Skeletal muscle satellite cell (primary cell): ENCODE data around the gene SLC12A3.

ENCODE experiments used
- H3K27me3 ChIP-seq: 2 replicates; pipeline ENCODE4 v1.7.0; 2013; ENCODE audit warnings: low read length; ENCODE audit not compliant: control insufficient read depth, insufficient read depth
- H3K36me3 ChIP-seq: 2 replicates; pipeline ENCODE4 v1.7.0; 2013; ENCODE audit warnings: mild to moderate bottlenecking, control low read depth, low read length; ENCODE audit not compliant: insufficient read depth
- H3K4me1 ChIP-seq: 2 replicates; pipeline ENCODE4 v1.7.0; 2013; ENCODE audit warnings: low read length; ENCODE audit not compliant: control insufficient read depth, insufficient read depth
- H3K4me2 ChIP-seq: 2 replicates; pipeline ENCODE4 v1.7.0; 2013; ENCODE audit warnings: mild to moderate bottlenecking, low read length
- H3K4me3 ChIP-seq: 2 replicates; pipeline ENCODE4 v1.7.0; 2013; ENCODE audit warnings: low read length
- H3K9ac ChIP-seq: 2 replicates; pipeline ENCODE4 v1.7.0; 2013; ENCODE audit warnings: mild to moderate bottlenecking, low read depth, low read length, moderate library complexity
- H3K9me3 ChIP-seq: replicated peaks from 2 replicates; pipeline ENCODE4 v1.7.0; 2013; ENCODE audit warnings: mild to moderate bottlenecking, control low read depth, low read length

SLC12A3 gene

GRCh38 chr16:56941856-56942331 lies 76.9 kb downstream of the SLC12A3 start:
- H3K4me1 ChIP-seq: peaks cover 14% of the 10 kb centered on the region
- H3K27me3 ChIP-seq: no peaks in the 10 kb centered on the region
- no peak overlapping the region for H3K4me2 ChIP-seq
- H3K9ac ChIP-seq: no peak overlapping the region
- H3K4me3 ChIP-seq: no peak overlapping the region
- no peaks in the 10 kb centered on the region for H3K9me3 ChIP-seq
- H3K36me3 ChIP-seq: peaks cover 91% of the 10 kb centered on the region

- Histone ChIP-seq H3K4me1 (peaks cover 5% of the 10 kb centered on the region), H3K36me3 (peaks cover 73% of the 10 kb centered on the region), H3K4me3 (no peak overlapping the region), H3K9ac (no peak overlapping the region), H3K9me3 (no peaks in the 10 kb centered on the region), H3K4me2 (no peak overlapping the region), H3K27me3 (no peaks in the 10 kb centered on the region)
Measured at GRCh38 chr16:56943761-56944375, 78.9 kb downstream of the SLC12A3 start.

DNA sequence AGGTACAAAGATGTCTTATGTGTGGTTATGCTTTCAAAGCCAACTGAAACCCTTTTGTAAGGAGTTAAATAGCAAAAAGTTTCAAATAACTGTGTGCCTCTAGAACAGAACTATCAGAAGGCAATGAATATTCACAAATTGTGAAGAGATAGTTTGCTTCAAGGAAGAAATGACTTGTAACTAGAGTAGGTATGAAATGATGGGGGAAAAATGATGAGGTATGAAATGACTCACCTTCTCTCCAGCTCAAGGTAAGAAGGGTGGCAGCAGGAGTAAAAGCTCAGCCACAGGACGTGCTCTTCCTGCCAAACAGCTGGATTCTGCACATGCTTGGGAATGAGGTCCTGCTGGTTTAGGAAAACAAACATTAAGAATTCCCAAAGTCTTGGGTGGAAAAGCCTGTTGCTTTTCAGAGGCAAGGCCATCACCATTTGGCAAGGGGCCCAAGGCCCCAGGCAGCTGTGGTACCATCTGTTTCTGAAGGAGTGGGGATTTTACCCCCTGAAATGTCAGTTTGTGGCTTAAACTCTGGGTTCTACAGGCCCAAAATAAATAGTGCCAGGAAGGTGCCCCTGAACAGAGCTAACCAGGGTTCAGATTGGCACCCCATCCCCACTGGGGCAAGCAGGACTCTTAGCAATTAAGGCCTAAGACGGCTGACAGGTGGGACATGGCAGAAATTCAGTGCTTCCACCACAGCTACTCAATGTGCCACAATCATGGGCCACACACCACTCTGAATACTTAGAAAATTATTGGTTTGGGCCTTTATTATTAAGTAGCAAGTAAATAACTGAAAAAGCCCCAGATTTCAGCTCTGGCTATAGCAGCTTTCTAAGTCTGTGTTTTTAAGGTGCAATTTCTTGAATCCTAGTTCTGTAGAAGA lies 80.2 kb downstream of the SLC12A3 start:
- Histone ChIP-seq H3K36me3 (peaks cover 59% of the 10 kb centered on the region), H3K27me3 (no peaks in the 10 kb centered on the region), H3K4me2 (no peak overlapping the region), H3K4me3 (no peak overlapping the region), H3K4me1 (no peaks in the 10 kb centered on the region), H3K9ac (no peak overlapping the region), H3K9me3 (no peaks in the 10 kb centered on the region)

- Histone ChIP-seq H3K4me3 (no peak overlapping the region), H3K9ac (no peak overlapping the region), H3K9me3 (no peaks in the 10 kb centered on the region), H3K4me1 (no peaks in the 10 kb centered on the region), H3K27me3 (no peaks in the 10 kb centered on the region), H3K36me3 (peaks cover 51% of the 10 kb centered on the region), H3K4me2 (no peak overlapping the region)
Measured at GRCh38 chr16:56945847-56946527, 81.0 kb downstream of the SLC12A3 start.

DNA sequence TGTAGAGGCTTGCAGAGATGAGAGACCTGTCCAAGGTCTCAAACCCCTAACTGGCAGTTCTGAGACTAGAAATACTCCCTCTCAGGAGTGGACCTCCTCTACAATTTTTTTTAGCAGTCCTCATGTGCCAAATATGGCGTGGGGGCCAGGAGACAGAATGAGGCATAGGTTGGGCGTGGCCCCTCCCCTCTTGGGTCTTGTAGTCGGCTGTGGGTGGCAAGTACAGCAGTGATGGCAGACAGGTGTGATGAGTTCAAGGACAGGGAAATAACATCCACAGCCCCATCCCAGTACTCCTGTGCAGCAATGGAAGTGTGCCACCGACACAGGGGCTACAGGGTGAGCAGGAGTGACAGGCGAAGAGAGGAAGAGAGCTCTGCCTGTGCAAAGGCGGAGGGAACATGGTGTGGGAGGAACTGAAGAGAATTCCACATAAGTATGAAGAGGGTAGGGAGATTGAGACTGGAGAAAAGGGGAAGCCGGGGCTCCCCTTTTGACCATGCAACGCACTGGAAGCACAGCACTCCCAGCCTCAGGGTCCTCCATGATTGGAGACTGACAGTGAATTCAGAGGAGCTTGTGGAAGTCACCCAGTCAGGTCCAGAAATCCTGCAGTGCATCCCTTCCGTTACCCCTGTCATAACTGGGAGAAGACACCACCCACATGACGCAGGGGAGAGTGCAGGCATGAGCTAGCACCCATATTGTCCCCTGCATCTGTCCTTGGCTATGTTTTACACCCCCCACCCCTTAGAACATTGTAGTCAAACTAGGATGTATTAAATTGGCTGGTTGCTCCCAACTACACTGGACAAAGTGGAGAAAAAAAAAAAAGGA lies 82.0 kb downstream of the SLC12A3 start:
- Histone ChIP-seq H3K4me1 (no peaks in the 10 kb centered on the region), H3K9me3 (no peaks in the 10 kb centered on the region), H3K4me3 (no peak overlapping the region), H3K36me3 (peaks cover 43% of the 10 kb centered on the region), H3K27me3 (no peaks in the 10 kb centered on the region), H3K4me2 (no peak overlapping the region), H3K9ac (no peak overlapping the region)

- Histone ChIP-seq H3K27me3 (no peaks in the 10 kb centered on the region), H3K4me1 (no peaks in the 10 kb centered on the region), H3K4me3 (no peak overlapping the region), H3K9me3 (no peaks in the 10 kb centered on the region), H3K4me2 (no peak overlapping the region), H3K9ac (no peak overlapping the region), H3K36me3 (peaks cover 37% of the 10 kb centered on the region)
Measured at GRCh38 chr16:56947604-56947995, 82.6 kb downstream of the SLC12A3 start.

GRCh38 chr16:56948234-56948633 lies 83.2 kb downstream of the SLC12A3 start:
- Histone ChIP-seq H3K4me1 (no peaks in the 10 kb centered on the region), H3K9ac (no peak overlapping the region), H3K27me3 (no peaks in the 10 kb centered on the region), H3K4me2 (no peak overlapping the region), H3K36me3 (peaks cover 30% of the 10 kb centered on the region), H3K9me3 (no peaks in the 10 kb centered on the region), H3K4me3 (no peak overlapping the region)

GRCh38 chr16:56950051-56950450 lies 85.0 kb downstream of the SLC12A3 start:
- Histone ChIP-seq H3K9me3 (no peaks in the 10 kb centered on the region), H3K36me3 (peaks cover 12% of the 10 kb centered on the region), H3K9ac (no peak overlapping the region), H3K4me2 (no peak overlapping the region), H3K27me3 (no peaks in the 10 kb centered on the region), H3K4me1 (no peaks in the 10 kb centered on the region), H3K4me3 (no peak overlapping the region)

DNA sequence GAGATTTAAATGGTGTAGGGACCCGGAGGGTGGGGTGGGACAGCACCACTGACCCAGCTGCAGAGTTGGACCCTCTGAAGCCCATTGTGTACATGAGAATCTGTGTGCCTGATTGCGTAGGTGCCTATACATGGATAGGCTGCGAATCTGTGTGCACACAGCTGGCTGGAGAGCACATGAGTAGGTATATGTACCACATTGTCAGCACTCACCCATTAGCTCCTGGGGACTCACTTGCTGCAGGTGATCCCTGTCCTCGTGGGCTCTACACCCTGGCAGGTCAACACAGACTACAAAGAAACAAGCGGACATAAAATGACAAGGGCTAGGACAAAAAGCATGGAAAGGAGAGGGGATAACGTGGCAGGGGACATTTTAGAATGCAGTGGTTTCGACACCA lies 85.4 kb downstream of the SLC12A3 start:
- no peak overlapping the region for H3K9ac ChIP-seq
- H3K36me3 ChIP-seq: peaks cover 8% of the 10 kb centered on the region
- H3K4me1 ChIP-seq: no peaks in the 10 kb centered on the region
- H3K27me3 ChIP-seq: no peaks in the 10 kb centered on the region
- no peaks in the 10 kb centered on the region for H3K9me3 ChIP-seq
- H3K4me3 ChIP-seq: no peak overlapping the region
- no peak overlapping the region for H3K4me2 ChIP-seq

- Histone ChIP-seq H3K27me3 (no peaks in the 10 kb centered on the region), H3K4me3 (no peak overlapping the region), H3K36me3 (peaks cover 7% of the 10 kb centered on the region), H3K4me2 (no peak overlapping the region), H3K9ac (no peak overlapping the region), H3K4me1 (no peaks in the 10 kb centered on the region), H3K9me3 (no peaks in the 10 kb centered on the region)
Measured at GRCh38 chr16:56950881-56951771, 86.1 kb downstream of the SLC12A3 start.
